Heart right ventricle (tissue), 16 donors: ENCODE results near the gene KRTAP1-3. TPM values are rescaled to one million over a fixed set of nuclear protein-coding genes. Genes with fewer than 3 reads are reported as not detected.
"Not testable (repeated sequence)": the region's sequence is repeated elsewhere in the genome, so short reads cannot be mapped to it uniquely, and the experiment has no call there.

Experiments
- ATAC-seq, 8 donors: fragments of 200-7000 bp; cut with Tn5 transposase; one replicate each; pipeline ENCODE4 v1.9.1; 2020; ENCODE audit warnings: mild to moderate bottlenecking in 8 of 8, moderate library complexity in 8 of 8, moderate number of reproducible peaks in 1 of 8
- DNase-seq, 2 donors: peaks; one replicate each; pipeline ENCODE4 v3.0.0-alpha.2; 2020
- H3K27ac ChIP-seq, 10 donors: fragments of 200-600 bp; sonication (generic) in 2 of 10; one replicate each; pipeline versions ENCODE4 v1.5.0 to v1.8.0; 2020 to 2022; ENCODE audit warnings: mild to moderate bottlenecking in 3 of 10
- H3K27me3 ChIP-seq, 7 donors: fragments of 200-600 bp; one replicate each; pipeline ENCODE4 v1.8.0; 2021 to 2022; ENCODE audit warnings: mild to moderate bottlenecking in 2 of 7
- H3K36me3 ChIP-seq, 9 donors: fragments of 200-600 bp; sonication (generic) in 1 of 9; one replicate each; pipeline versions ENCODE4 v1.5.0 to v1.8.0; 2020 to 2022; ENCODE audit warnings: mild to moderate bottlenecking in 2 of 9
- H3K4me1 ChIP-seq, 9 donors: fragments of 200-600 bp; sonication (generic) in 1 of 9; one replicate each; pipeline versions ENCODE4 v1.5.0 to v1.8.0; 2020 to 2022; ENCODE audit warnings: mild to moderate bottlenecking in 4 of 9
- H3K4me3 ChIP-seq, 10 donors: fragments of 200-600 bp; sonication (generic) in 2 of 10; one replicate each; pipeline versions ENCODE4 v1.5.0 to v1.8.0; 2020 to 2022; ENCODE audit warnings: mild to moderate bottlenecking in 7 of 10, moderate library complexity in 2 of 10
- H3K9me3 ChIP-seq, 11 donors: fragments of 200-600 bp in 10 of 11; sonication (generic) in 2 of 11; one replicate each; pipeline versions ENCODE4 v1.5.0 to v1.8.0; 2013 to 2022; ENCODE audit warnings: mild to moderate bottlenecking in 2 of 11, control low read depth in 1 of 11, moderate library complexity in 1 of 11
- CTCF ChIP-seq, 9 donors: fragments of 200-600 bp; sonication (generic) in 2 of 9; IDR thresholded peaks; one replicate each; pipeline versions ENCODE4 v1.5.0 to v1.8.0; 2021 to 2022; ENCODE audit warnings: antibody characterized with exemption in 9 of 9, mild to moderate bottlenecking in 5 of 9, moderate library complexity in 1 of 9
- WGBS, 2 donors: extraction: QIAGEN DNeasy Blood & Tissue Kit; methylation state at CpG; one replicate each; pipeline ENCODE4 v1.1.7; 2013; ENCODE audit warnings: inconsistent platforms in 1 of 2; 5-methylcytosine and 5-hydroxymethylcytosine counted together
- intact Hi-C, 10 donors: fragments of 100-400 bp; cut with DNase I; formaldehyde crosslinking; loops; one replicate each; pipeline versions ENCODE4 v1.11.1 to v1.14.2; 2022
- polyA plus RNA-seq, 2 donors: library from polyadenylated mRNA; stranded (reverse); fragments of 200-250 nt; gene quantifications; one replicate each; pipeline ENCODE4 v1.2.3, GENCODE V29; 2013
- total RNA-seq, 10 donors: library from RNA; stranded (reverse); fragmentation: NEBNext Ultra II Directional in 3 of 10; extraction: Animal tissue kit (Norgen Biotek cat#: 25700) in 3 of 10; gene quantifications; one replicate each; pipeline versions ENCODE4 v1.2.1 to v1.2.4, GENCODE V29; 2021 to 2023
- donor health status: Arrhythmogenic right ventricular cardiomyopathy.
- donor health status: ischemic (EF 13 %, LVEDD 7.1; RV severe dilation, severe dysfunction).
- donor health status: healthy with polysubstance abuse.
- donor health status: DM: no; HTN: yes; CAD: no.
- donor health status: DM: no; HTN: no; CAD: no.
- donor health status: ischemic (EF 25% LVEDD 6.9; RV normal size, moderate dysfunction).
- donor health status: ischemic (EF 25% LVEDD 5.7; RV mildly dilated, moderate dysfunction).
- donor health status: healthy.
- donor health status: DM: yes; HTN: yes; CAD: no.
- donor health status: Ischemic cardiomyopathy.
- donor health status: ischemic (EF 35%, LVEDD 5.7; RV mildly dilated, moderate dysfunction).
- donor health status: nonischemic (EF 11% LVEDD 7.7; RV severe dilation, severe dysfunction).
- donor health status: DM: yes; HTN: yes; CAD: no.
- donor health status: PGD.
- donor health status: ischemic (EF 29% LVEDD 5.4; RV normal size, mild dysfunction).
- donor health status: nonischemic (EF 23%, LVEDD 6.1; RV moderate dilation, normal function).

The KRTAP1-3 gene
- total and polyA plus RNA-seq, 12 donors, result not detected

GRCh38 chr17:41057547-41057946, 22.9 kb upstream of the KRTAP1-3 start:
- no peak for DNase-seq
- TF ChIP-seq CTCF (IDR thresholded peaks at IDR 0.05), result no peak
- ATAC-seq, result no peak
- Histone ChIP-seq H3K4me3 (no peak overlapping the region), H3K4me1 (no peaks in the 10 kb centered on the region), H3K27ac (no peak overlapping the region), H3K27me3 (peaks cover 0 to 70% (median 50%) of the 10 kb centered on the region in 7 donors), H3K9me3 (peaks cover 0 to 17% (median 0%) of the 10 kb centered on the region in 11 donors), H3K36me3 (no peaks in the 10 kb centered on the region)
- intact Hi-C loops, result no loop called here
- WGBS, 2 donors, result 87 to 100% methylated on average over 1 of the region's 1 CpG

- H3K4me3 ChIP-seq, H3K27ac ChIP-seq, DNase-seq, H3K4me1 ChIP-seq, ATAC-seq, intact Hi-C loops, H3K36me3 ChIP-seq: not testable (repeated sequence)
- Histone ChIP-seq H3K27me3 (peaks cover 0 to 56% (median 38%) of the 10 kb centered on the region in 7 donors), H3K9me3 (peaks cover 0 to 17% (median 0%) of the 10 kb centered on the region in 11 donors)
- 30 to 56% methylated on average over 1 of the region's 6 CpGs for WGBS, 2 donors
These were observed 20.5 kb upstream of the KRTAP1-3 start, which contains the start of gene KRTAP2-2 for GRCh38 chr17:41055130-41055529. TSS of gene KRTAP2-2 (minus strand) at chr17:41055230. CDS start at chr17:41055211, 19 bp downstream.

- intact Hi-C loops, H3K4me1 ChIP-seq, H3K36me3 ChIP-seq, H3K4me3 ChIP-seq, DNase-seq, ATAC-seq, H3K27ac ChIP-seq: not testable (repeated sequence)
- WGBS, 2 donors, result 53 to 70% methylated on average over 7 of the region's 9 CpGs
- Histone ChIP-seq H3K27me3 (peaks cover 0 to 55% (median 36%) of the 10 kb centered on the region in 7 donors), H3K9me3 (peaks cover 0 to 17% (median 0%) of the 10 kb centered on the region in 11 donors)
These were observed 19.9 kb upstream of the KRTAP1-3 start for GRCh38 chr17:41054556-41054955.

GRCh38 chr17:41054025-41054424, 19.4 kb upstream of the KRTAP1-3 start:
- intact Hi-C loops, result no loop called here
- no peak overlapping the region for H3K4me3 ChIP-seq
- peaks cover 0 to 55% (median 35%) of the 10 kb centered on the region in 7 donors for H3K27me3 ChIP-seq
- H3K36me3 ChIP-seq, result no peaks in the 10 kb centered on the region
- H3K4me1 ChIP-seq, result no peaks in the 10 kb centered on the region
- WGBS, 2 donors, result 86 to 88% methylated on average over 4 of the region's 4 CpGs
- peaks cover 0 to 17% (median 0%) of the 10 kb centered on the region in 11 donors for H3K9me3 ChIP-seq
- no peak for TF ChIP-seq CTCF (IDR thresholded peaks at IDR 0.05)
- ATAC-seq (no peak), DNase-seq (no peak)
- no peak overlapping the region for H3K27ac ChIP-seq

- Histone ChIP-seq H3K4me3 (no peak overlapping the region), H3K27ac (no peak overlapping the region), H3K36me3 (no peaks in the 10 kb centered on the region), H3K9me3 (peaks cover 0 to 13% (median 0%) of the 10 kb centered on the region in 11 donors), H3K4me1 (no peaks in the 10 kb centered on the region), H3K27me3 (peaks cover 0 to 55% (median 33%) of the 10 kb centered on the region in 7 donors)
- TF ChIP-seq CTCF (IDR thresholded peaks at IDR 0.05), result no peak
- DNase-seq (no peak), ATAC-seq (no peak)
- intact Hi-C loops, result no loop called here
These were observed 17.9 kb upstream of the KRTAP1-3 start for GRCh38 chr17:41052566-41052965.
